Lung (tissue), 12 donors: ENCODE data around the gene ZNF385C. TPM values are rescaled to one million over a fixed set of nuclear protein-coding genes. Genes with fewer than 3 reads are reported as not detected.

Experiments used
- ATAC-seq: fragments of 200-7000 bp; cut with Tn5 transposase; one replicate; pipeline ENCODE4 v1.9.1; 2020; ENCODE audit warnings: moderate number of reproducible peaks; ENCODE audit not compliant: insufficient read depth, low FRiP score
- DNase-seq, 3 donors: peaks; one replicate each; pipeline ENCODE4 v3.0.0-alpha.2; 2013 to 2017
- H3K27ac ChIP-seq, 2 donors: one replicate each; pipeline ENCODE4 v1.5.1; 2013; ENCODE audit warnings: mild to moderate bottlenecking in 2 of 2, moderate library complexity in 2 of 2, control low read depth in 1 of 2, inconsistent platforms in 1 of 2, low read depth in 1 of 2, low read length in 1 of 2
- H3K27me3 ChIP-seq, 3 donors: one replicate each; pipeline ENCODE4 v1.5.1; 2013; ENCODE audit warnings: low read length in 2 of 3; ENCODE audit not compliant: control insufficient read depth in 3 of 3, insufficient read depth in 3 of 3
- H3K36me3 ChIP-seq, 4 donors: one replicate each; pipeline ENCODE4 v1.5.1; 2013; ENCODE audit warnings: low read length in 4 of 4, mild to moderate bottlenecking in 1 of 4, moderate library complexity in 1 of 4; ENCODE audit not compliant: control insufficient read depth in 4 of 4, insufficient read depth in 4 of 4
- H3K4me1 ChIP-seq, 5 donors: one replicate each; pipeline ENCODE4 v1.5.1; 2013; ENCODE audit warnings: low read length in 5 of 5, mild to moderate bottlenecking in 2 of 5, moderate library complexity in 1 of 5; ENCODE audit not compliant: control insufficient read depth in 5 of 5, insufficient read depth in 5 of 5
- H3K4me3 ChIP-seq: one replicate; pipeline ENCODE4 v1.5.1; 2013; ENCODE audit warnings: mild to moderate bottlenecking, control low read depth, moderate library complexity
- H3K9ac ChIP-seq, 2 donors: one replicate each; pipeline ENCODE4 v1.5.1; 2013; ENCODE audit warnings: low read length in 2 of 2, control low read depth in 1 of 2; ENCODE audit not compliant: insufficient read depth in 1 of 2
- H3K9me3 ChIP-seq, 4 donors: one replicate each; pipeline ENCODE4 v1.5.1; 2013; ENCODE audit warnings: low read length in 3 of 4, mild to moderate bottlenecking in 1 of 4, moderate library complexity in 1 of 4; ENCODE audit not compliant: control insufficient read depth in 4 of 4, insufficient read depth in 3 of 4
- CTCF ChIP-seq: IDR thresholded peaks from 2 replicates; pipeline ENCODE4 v1.5.1; 2012; ENCODE audit warnings: mild to moderate bottlenecking; ENCODE audit errors: control extremely low read depth, extremely low read depth
- WGBS, 2 donors: extraction: QIAGEN DNeasy Blood & Tissue Kit; methylation state at CpG; one replicate each; pipeline ENCODE4 v1.1.7; 2013; 5-methylcytosine and 5-hydroxymethylcytosine counted together
- polyA plus RNA-seq, 2 donors: library from polyadenylated mRNA; stranded (reverse); fragments of 200-250 nt; gene quantifications; one replicate each; pipeline ENCODE4 v1.2.1, GENCODE V29; 2013
- total RNA-seq, 2 donors: library from RNA; depleted of rRNA in 1 of 2; stranded (reverse); fragments of >200 nt in 1 of 2; gene quantifications; one replicate each; pipeline ENCODE4 v1.2.1, GENCODE V29; 2014 to 2021
- donor health status: control.
- donor health status: control.
- donor health status: Bipolar disorder and iron deficiency.
- donor health status: healthy.
- donor health status: DM: yes; HTN: yes; CAD: no.

The ZNF385C gene
- total and polyA plus RNA-seq, 4 donors = 0.14 to 0.57 (median 0.37) TPM

GRCh38 chr17:42055496-42055895 lies 42.8 kb downstream of the ZNF385C start:
- Histone ChIP-seq H3K9ac (no peak overlapping the region), H3K9me3 (peaks cover 0 to 4% (median 0%) of the 10 kb centered on the region in 4 donors), H3K27ac (no peak overlapping the region), H3K27me3 (peaks cover 0 to 10% (median 5%) of the 10 kb centered on the region in 3 donors), H3K4me1 (peaks cover 0 to 3% (median 0%) of the 10 kb centered on the region in 5 donors), H3K36me3 (no peaks in the 10 kb centered on the region), H3K4me3 (no peak overlapping the region)
- TF ChIP-seq CTCF = no peak
- no peak for ATAC-seq
- DNase-seq = no peak
- 61 to 84% methylated on average over 6 of the region's 6 CpGs for WGBS, 2 donors

- H3K27me3 ChIP-seq = peaks cover 0 to 10% (median 5%) of the 10 kb centered on the region in 3 donors
Measured at GRCh38 chr17:42055027-42055426, 43.2 kb downstream of the ZNF385C start.

GRCh38 chr17:42053731-42054500 lies 44.4 kb downstream of the ZNF385C start:
- no peak overlapping the region for H3K4me3 ChIP-seq
- H3K27ac ChIP-seq = no peak overlapping the region
- DNase-seq (no peak), ATAC-seq (no peak)
- no peak for TF ChIP-seq CTCF
- H3K9me3 ChIP-seq = peaks cover 0 to 4% (median 0%) of the 10 kb centered on the region in 4 donors
- 36 to 47% methylated on average over 11 to 12 of the region's 12 CpGs for WGBS, 2 donors
- peaks cover 0 to 10% (median 5%) of the 10 kb centered on the region in 3 donors for H3K27me3 ChIP-seq
- H3K36me3 ChIP-seq = no peaks in the 10 kb centered on the region
- peaks cover 0 to 9% (median 0%) of the 10 kb centered on the region in 5 donors for H3K4me1 ChIP-seq
- no peak overlapping the region for H3K9ac ChIP-seq

More at GRCh38 chr17:42055027-42055426, 43.2 kb downstream of the ZNF385C start:
- 37 to 48% methylated on average over 3 of the region's 3 CpGs for WGBS, 2 donors
- Histone ChIP-seq H3K4me3 (no peak overlapping the region), H3K9ac (no peak overlapping the region), H3K4me1 (peaks cover 0 to 3% (median 0%) of the 10 kb centered on the region in 5 donors), H3K9me3 (peaks cover 0 to 4% (median 0%) of the 10 kb centered on the region in 4 donors), H3K36me3 (no peaks in the 10 kb centered on the region), H3K27ac (no peak overlapping the region)
- DNase-seq (no peak), ATAC-seq (no peak)
- TF ChIP-seq CTCF = no peak
